ENCODE data around the gene IL17REL. TPM values are rescaled to one million over a fixed set of nuclear protein-coding genes. Genes with fewer than 3 reads are reported as not detected.

The IL17REL gene
- total RNA-seq, 4 donors from 2014 or later = not detected

DNA sequence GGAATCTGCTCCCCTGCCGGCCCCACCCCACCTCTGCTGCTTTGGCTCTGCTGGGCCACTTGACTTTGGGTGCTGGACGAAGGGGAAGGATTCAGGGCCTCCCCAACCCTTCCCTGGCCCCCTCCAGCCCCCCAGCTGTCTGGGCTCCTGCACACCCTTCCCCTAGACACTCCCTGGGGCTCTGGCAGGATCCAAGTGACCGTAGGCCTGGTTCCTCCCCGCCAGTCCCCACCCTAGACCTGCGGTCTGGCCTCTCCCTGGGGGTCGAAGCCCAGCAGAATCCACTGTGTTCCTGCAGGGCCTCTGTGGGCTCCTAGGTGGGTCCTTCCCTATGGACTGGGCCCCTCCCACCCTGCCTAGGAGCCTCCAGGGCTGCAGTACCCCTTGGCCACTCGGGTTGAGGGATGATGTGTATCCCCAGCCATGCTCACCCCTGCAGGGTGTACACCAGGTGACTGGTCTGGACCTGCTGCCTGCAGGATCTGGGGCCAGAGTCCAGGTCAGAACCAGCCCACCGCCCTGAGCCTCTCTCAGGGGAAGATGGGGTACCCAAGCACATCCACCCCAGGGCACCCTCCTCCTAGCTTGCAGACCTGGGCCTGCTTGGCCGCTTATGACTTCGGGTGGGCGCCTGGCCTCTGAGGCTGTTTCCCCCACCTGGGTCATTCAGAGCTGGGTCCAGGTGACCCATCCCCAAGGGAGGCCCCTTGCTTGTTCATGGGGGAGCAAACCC is 46.4 kb downstream of the IL17REL start:
- H3K4me1 ChIP-seq = peaks cover 0 to 88% (median 65%) of the 10 kb centered on the region in 4 donors
- no peak for TF ChIP-seq POLR2A (IDR thresholded peaks at IDR 0.05)
- peak overlapping the region in 1 of 4 donors; percentile 27 for H3K4me3 ChIP-seq
- H3K36me3 ChIP-seq = peaks cover 3 to 42% (median 23%) of the 10 kb centered on the region in 3 donors
- peak overlapping the region; percentile 73 to 95 (median 92) for H3K27ac ChIP-seq
- no peaks in the 10 kb centered on the region for H3K27me3 ChIP-seq
- H3K9me3 ChIP-seq = no peaks in the 10 kb centered on the region
- 83 to 85% methylated on average over 2 to 11 of the region's 11 CpGs for WGBS, 2 donors
- DNase-seq (ENCODE audit: low spot score in 2 of 2) = no peak

DNA sequence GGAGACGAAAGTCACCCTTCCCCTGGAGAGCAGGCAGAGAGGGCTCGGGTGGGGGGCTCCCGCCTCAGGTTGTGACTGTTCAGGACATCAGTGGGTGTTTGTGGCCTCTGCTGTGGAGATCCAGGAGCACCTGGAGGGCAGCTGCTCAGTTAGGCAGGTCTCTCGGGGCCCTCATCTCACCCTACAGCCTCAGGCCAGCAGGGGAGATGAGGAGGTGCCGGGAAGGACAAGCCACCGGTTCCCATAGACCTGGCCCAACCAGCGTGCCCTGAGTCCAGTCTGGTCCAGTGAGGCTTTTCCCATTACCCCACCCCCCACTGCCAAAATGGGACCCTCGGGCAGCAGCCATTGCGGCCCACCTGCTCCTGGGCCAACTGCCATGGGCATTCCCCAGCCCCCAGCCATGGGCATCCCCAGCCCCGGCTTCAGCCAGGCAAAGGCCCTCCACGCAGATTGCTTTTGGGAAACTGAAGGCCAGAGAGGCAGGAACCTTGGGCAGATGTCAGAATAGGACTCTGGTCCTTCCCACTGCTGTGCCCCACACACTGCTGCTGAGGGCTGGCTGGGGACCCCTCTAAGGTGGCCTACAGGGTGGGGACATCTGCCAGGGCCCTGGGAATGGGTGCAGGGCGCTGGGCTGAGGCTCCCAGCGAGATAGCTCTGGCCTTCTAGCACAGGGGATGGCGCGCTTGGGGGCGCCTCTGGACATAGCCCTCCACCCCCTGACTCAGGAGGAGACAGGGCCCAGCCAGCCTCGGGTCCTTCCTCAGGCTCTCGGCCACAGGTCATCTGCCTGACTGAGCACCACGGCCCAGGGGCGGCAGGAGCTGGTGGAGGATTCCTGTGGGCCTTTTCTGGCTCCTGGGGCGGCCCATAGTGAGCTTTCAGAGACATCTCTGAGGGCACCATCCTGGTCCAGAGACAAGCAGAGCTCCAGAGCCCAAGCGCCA is 47.2 kb downstream of the IL17REL start:
- H3K36me3 ChIP-seq = peaks cover 3 to 45% (median 23%) of the 10 kb centered on the region in 3 donors
- peak overlapping the region; percentile 37 to 95 (median 92) for H3K27ac ChIP-seq
- no peaks in the 10 kb centered on the region for H3K9me3 ChIP-seq
- H3K4me3 ChIP-seq = peak overlapping the region in 1 of 4 donors; percentile 86
- no peaks in the 10 kb centered on the region for H3K27me3 ChIP-seq
- H3K4me1 ChIP-seq = peaks cover 0 to 80% (median 62%) of the 10 kb centered on the region in 4 donors
- TF ChIP-seq EP300 (IDR thresholded peaks at IDR 0.05) (no peak), POLR2A (IDR thresholded peaks at IDR 0.05) (no peak)
- TF ChIP-seq, protein P1, sequence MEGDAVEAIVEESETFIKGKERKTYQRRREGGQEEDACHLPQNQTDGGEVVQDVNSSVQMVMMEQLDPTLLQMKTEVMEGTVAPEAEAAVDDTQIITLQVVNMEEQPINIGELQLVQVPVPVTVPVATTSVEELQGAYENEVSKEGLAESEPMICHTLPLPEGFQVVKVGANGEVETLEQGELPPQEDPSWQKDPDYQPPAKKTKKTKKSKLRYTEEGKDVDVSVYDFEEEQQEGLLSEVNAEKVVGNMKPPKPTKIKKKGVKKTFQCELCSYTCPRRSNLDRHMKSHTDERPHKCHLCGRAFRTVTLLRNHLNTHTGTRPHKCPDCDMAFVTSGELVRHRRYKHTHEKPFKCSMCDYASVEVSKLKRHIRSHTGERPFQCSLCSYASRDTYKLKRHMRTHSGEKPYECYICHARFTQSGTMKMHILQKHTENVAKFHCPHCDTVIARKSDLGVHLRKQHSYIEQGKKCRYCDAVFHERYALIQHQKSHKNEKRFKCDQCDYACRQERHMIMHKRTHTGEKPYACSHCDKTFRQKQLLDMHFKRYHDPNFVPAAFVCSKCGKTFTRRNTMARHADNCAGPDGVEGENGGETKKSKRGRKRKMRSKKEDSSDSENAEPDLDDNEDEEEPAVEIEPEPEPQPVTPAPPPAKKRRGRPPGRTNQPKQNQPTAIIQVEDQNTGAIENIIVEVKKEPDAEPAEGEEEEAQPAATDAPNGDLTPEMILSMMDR (IDR thresholded peaks at IDR 0.05) = no peak
- 85 to 86% methylated on average over 13 to 22 of the region's 22 CpGs for WGBS, 2 donors
- peak in 1 of 2 donors; percentile 10 for DNase-seq (ENCODE audit: low spot score in 2 of 2)

DNA sequence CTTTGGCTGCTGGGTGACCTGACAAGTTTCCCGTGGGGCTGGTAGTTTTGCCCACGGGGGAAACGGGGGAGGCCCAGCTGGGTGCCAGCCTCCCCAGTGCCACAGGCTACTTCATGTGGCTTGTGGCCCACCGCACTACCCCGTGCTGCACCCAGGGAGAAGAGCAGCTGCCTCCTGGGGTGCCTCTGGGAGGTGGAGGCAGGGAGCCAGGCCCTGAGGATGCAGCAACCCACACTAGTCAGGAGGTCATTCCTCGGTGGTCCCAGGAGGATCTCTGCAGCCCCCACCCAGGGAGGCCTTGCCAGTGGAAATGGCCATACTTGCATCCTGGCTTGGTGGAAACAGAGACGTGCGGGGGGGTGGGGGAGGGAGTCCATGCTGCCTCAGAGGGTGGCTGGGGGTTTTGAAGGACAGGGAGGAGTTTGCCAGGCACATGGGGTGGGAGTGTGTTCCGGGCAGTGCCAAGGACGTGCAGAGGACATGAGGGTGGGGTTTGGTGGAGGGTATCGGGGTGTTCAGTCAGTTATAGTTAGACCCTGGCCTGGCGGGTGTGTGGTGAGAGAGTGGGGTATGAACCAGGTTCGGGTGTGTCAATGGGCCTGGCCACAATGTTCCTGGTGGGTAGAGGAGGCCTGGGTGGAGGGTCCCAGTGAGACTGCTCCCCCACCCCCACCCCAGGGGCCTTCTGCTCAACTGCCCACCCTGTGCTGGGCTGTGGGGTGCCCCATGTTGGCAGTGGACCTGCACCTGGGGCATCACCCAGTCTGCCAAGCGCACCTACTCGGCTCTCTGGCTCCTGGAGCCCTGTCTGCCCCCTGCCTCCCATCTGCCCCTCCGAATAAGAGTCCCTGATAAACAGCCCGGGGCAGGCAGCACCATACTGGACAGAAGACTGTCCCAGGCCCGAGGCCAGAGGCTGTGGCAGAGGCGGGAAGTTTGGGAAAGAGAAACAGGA is 48.2 kb downstream of the IL17REL start:
- H3K36me3 ChIP-seq = peaks cover 3 to 45% (median 23%) of the 10 kb centered on the region in 3 donors
- H3K27me3 ChIP-seq = no peaks in the 10 kb centered on the region
- peak in 1 of 2 donors; percentile 13 for DNase-seq (ENCODE audit: low spot score in 2 of 2)
- H3K4me1 ChIP-seq = peaks cover 0 to 76% (median 58%) of the 10 kb centered on the region in 4 donors
- H3K9me3 ChIP-seq = no peaks in the 10 kb centered on the region
- 71% methylated on average over 17 to 19 of the region's 19 CpGs for WGBS, 2 donors
- H3K27ac ChIP-seq = peak overlapping the region; percentile 37 to 95 (median 92)
- TF ChIP-seq POLR2A (IDR thresholded peaks at IDR 0.05) = no peak
- no peak for TF ChIP-seq EP300 (IDR thresholded peaks at IDR 0.05)
- TF ChIP-seq, protein P1 (IDR thresholded peaks at IDR 0.05) = no peak
- H3K4me3 ChIP-seq = peak overlapping the region in 2 of 4 donors; percentile 86 to 91

DNA sequence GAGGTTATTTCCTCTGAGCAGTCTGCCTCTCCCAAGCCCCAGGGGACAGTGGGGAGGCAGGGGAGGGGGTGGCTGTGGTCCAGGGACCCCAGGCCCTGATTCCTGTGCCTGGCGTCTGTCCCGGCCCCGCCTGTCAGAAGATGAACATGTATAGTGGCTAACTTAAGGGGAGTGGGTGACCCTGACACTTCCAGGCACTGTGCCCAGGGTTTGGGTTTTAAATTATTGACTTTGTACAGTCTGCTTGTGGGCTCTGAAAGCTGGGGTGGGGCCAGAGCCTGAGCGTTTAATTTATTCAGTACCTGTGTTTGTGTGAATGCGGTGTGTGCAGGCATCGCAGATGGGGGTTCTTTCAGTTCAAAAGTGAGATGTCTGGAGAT is 48.9 kb downstream of the IL17REL start:
- Histone ChIP-seq H3K27ac (peak overlapping the region; percentile 86 to 95 (median 92)), H3K4me1 (peaks cover 0 to 76% (median 61%) of the 10 kb centered on the region in 4 donors)
- DNase-seq (ENCODE audit: low spot score in 2 of 2) = peak in 1 of 2 donors; percentile 13

More for the DNA sequence above, 48.9 kb downstream of the IL17REL start:
- 57 to 72% methylated on average over 6 of the region's 6 CpGs for WGBS, 2 donors
- TF ChIP-seq EP300 (IDR thresholded peaks at IDR 0.05) (no peak), POLR2A (IDR thresholded peaks at IDR 0.05) (no peak)
- TF ChIP-seq, protein P1 (IDR thresholded peaks at IDR 0.05) = no peak
- no peaks in the 10 kb centered on the region for H3K9me3 ChIP-seq
- peaks cover 3 to 45% (median 23%) of the 10 kb centered on the region in 3 donors for H3K36me3 ChIP-seq
- H3K27me3 ChIP-seq = no peaks in the 10 kb centered on the region
- H3K4me3 ChIP-seq = peak overlapping the region; percentile 86 to 92 (median 89)

Measured in tibial nerve (tissue), 4 donors.